ACHN (cell line): ENCODE measurements around the gene PRR30.
"Not testable (repeated sequence)": the region's sequence is repeated elsewhere in the genome, so short reads cannot be mapped to it uniquely, and the experiment has no call there.

Experiments
- DNase-seq: peaks from one replicate; pipeline ENCODE4 v3.0.0-alpha.2; 2015
- in situ Hi-C: cut with HindIII; loops from 2 replicates; pipeline ENCODE4 v1.10.0; 2017; ENCODE audit warnings: low sequenced_read_pairs, low pct_ligation_motif_present, low pct_unique_long_range_greater_than_20kb

Gene PRR30

DNA sequence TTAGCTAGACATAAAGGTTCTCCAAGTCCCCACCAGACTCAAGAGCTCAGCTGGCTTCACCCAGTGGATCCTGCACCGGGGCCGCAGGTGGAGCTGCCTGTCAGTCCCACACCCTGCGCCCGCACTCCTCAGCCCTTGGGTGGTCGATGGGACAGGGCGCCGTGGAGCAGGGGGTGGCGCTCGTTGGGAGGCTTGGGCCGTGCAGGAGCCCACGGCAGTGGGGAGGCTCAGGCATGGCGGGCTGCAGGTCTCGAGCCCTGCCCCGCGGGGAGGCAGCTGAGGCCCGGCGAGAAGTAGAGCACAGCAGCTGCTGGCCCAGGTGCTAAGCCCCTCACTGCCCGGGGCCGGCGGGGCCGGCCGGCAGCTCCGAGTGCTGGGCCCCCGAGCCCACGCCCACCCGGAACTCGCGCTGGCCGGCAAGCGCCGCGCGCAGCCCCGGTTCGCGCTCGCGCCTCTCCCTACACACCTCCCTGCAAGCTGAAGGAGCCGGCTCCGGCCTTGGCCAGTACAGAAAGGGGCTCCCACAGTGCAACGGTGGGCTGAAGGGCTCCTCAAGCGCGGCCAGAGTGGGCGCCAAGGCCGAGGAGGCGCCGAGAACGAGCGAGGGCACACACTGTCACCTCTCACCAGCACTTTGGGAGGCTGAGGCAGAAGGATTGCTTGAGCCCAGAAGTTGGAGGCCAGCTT is 27.7 kb downstream of the PRR30 start:
- in situ Hi-C loops, DNase-seq: not testable (repeated sequence)

GRCh38 chr2:27110603-27111352 is 28.4 kb downstream of the PRR30 start:
- in situ Hi-C loops = not testable (repeated sequence)

GRCh38 chr2:27109083-27109482 is 30.1 kb downstream of the PRR30 start:
- DNase-seq = no peak
- in situ Hi-C loops = no loop called here

More at GRCh38 chr2:27110603-27111352, 28.4 kb downstream of the PRR30 start:
- DNase-seq = not testable (repeated sequence)

DNA sequence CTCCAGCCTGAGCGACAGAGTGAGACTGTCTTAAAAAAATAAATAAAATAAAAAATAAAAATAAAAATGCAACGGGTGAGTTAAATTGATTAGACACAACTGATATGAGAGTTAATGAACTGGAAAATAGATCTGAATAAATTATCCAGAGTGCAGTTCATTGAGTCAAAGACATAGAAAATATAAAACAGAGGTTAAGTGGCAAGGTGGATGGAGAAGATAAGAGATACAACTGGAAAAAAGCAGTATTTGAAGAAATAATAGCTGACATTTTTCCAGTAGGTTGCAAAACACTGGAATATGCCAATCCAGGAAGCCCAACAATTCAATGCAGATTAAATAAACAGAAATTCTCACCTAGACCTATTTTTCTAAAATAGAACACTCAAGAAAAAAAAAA is 31.0 kb downstream of the PRR30 start:
- in situ Hi-C loops = no loop called here
- no peak for DNase-seq

DNA sequence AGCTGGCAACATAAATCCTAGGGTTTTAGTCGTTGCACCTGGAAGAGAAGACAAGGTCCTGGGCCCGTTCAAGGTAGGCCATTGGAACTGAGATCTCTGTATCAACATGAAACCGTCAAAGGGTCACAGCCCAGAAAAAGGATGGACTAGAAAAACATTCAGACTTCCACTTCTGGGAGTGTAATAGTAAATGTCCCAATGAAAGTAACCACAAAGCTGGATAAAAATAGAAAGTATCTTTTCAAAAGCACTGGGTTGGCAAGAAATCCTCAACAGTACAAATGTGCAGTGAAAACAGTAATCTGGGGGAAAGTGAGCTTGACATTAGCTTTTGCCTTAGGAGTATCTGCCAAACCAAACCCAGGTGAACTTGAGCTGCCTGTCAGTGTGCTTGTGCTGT is 33.2 kb downstream of the PRR30 start:
- in situ Hi-C loops = no loop called here
- DNase-seq = no peak

GRCh38 chr2:27102329-27102728 is 36.9 kb downstream of the PRR30 start:
- in situ Hi-C loops = no loop called here
- DNase-seq = no peak

DNA sequence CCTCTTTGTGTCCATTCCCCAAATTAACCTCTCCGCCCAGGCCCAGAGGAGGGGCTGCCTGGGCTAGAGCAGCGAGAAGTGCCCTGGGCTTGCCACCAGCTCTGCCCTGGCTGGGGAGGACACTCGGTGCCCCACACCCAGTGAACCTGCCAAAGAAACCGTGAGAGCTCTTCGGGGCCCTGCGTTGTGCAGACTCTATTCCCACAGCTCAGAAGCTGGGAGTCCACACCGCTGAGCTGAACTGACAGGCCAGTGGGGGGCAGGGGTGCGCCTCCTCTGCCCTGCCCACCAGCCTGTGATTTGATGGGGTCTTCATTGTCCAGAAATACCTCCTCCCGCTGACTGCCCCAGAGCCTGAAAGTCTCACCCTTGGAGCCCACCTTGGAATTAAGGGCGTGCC is 39.2 kb downstream of the PRR30 start:
- in situ Hi-C loops = no loop called here
- DNase-seq = no peak

GRCh38 chr2:27099334-27099955 is 39.8 kb downstream of the PRR30 start:
- in situ Hi-C loops = no loop called here

GRCh38 chr2:27097341-27097740 is 41.9 kb downstream of the PRR30 start:
- DNase-seq = no peak
- in situ Hi-C loops = no loop called here

More at GRCh38 chr2:27099334-27099955, 39.8 kb downstream of the PRR30 start:
- DNase-seq = no peak

DNA sequence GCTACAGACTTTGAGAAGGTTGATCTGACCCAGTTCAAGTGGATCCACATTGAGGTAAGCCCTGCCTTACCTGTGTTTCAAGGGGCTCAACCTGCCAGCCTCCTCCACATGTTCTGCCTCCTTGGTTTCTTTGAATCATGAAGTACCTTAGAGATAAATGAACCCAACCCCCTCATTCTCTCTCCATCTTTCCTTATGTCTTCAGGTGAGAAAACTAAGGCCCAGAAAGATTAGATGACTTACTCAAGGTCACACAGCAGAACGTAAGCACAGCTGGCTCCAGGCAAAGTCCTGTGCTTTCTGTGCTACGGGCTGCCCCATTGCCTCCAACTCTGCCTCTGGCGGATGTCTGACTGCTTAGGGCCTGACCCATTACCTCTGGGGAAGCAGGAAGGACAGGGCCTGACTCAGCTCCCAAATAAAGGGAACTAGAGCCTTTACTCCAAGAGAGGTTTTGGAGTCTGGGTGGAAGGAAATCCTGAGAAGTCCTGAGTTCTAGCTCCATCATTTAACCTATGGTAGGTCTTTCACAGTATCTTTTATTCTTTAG is 42.4 kb downstream of the PRR30 start:
- in situ Hi-C loops = no loop called here
- DNase-seq = no peak

DNA sequence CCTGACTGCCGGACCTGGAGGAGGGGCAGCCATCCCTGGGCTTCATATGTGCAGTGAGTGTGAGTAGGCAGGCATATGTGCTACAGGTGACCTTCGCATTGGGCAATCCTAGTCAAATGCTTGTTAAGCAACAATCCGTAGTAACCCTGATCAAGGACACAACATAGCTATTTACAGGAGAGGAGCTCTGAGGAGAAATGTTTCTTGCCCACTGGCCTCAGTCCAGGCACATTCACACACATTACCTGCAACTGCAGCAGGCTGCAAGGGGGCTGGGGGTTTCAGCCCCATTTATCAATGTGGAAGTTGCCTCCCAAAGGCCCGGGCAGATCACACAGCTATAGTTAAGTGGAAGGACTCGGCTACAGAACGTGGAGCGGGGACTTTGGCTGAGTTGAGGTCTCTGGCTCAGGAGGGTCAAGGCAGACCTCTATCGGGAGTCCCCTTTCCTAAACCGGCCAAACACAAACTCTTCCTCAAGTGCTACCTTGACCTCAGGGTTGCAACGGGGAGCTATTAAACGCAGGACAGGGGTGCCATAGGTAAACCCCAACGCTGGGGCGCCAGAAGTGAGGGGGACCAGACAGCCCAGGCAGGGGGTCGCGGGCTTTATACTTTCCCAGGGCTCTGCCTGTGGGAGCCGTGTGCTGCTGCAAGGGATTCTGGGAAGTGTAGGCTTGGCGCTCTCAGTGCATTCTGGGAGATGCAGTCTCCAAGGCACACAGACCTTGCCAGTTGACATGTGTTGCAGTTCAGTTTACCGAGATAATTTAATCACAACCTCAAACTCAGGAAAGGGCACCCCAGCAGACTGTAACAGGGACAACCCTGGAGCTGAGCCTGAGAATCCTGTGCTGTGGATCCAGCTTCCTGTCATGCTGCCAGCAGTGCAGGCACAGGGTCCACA is 43.2 kb downstream of the PRR30 start:
- no peak for DNase-seq
- in situ Hi-C loops = no loop called here

DNA sequence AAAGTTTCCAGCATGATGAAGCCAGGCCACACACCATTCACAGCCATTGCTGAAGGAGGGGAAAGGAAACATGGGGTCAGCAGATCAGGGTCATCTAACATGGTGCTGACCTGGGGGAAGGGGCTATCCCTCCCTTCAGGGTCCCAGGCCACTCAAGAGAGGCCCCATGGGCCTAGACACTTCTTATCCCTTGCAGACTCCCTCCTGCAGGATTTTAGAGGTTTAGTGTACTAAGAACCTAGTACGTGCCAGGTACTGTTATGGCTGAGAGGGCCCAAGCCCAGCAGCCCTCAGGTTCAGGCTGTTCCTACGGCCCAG is 43.8 kb downstream of the PRR30 start:
- no peak for DNase-seq
- in situ Hi-C loops = no loop called here

DNA sequence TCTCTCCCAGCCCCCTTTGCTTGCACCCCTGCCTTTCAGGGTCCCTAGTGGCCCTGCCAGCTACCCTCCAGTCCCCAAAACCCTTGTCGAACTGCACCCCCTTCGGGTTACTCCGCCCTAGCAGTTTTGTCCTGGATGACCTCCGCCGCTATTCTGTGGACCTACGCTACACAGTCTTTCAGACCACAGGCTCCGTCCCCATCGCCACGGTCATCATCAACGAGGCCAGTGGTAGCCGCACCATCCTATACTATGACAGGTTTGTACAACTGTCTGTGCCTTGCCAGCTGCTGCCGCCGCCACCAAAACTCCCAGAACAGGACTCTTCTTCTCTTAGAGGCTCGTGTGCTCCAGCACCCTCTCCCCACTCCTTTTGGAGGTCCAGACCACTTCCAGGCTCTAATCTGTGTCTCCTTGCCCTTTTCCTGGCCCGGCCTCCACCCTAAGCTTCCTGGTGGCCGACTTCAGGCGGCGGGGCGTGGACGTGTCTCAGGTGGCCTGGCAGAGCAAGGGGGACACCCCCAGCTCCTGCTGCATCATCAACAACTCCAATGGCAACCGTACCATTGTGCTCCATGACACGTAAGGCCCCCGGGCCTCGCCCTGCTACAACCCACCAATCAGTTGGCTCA is 44.7 kb downstream of the PRR30 start:
- DNase-seq = no peak
- in situ Hi-C loops = no loop called here

GRCh38 chr2:27093430-27094352 is 45.5 kb downstream of the PRR30 start:
- in situ Hi-C loops = no loop called here

DNA sequence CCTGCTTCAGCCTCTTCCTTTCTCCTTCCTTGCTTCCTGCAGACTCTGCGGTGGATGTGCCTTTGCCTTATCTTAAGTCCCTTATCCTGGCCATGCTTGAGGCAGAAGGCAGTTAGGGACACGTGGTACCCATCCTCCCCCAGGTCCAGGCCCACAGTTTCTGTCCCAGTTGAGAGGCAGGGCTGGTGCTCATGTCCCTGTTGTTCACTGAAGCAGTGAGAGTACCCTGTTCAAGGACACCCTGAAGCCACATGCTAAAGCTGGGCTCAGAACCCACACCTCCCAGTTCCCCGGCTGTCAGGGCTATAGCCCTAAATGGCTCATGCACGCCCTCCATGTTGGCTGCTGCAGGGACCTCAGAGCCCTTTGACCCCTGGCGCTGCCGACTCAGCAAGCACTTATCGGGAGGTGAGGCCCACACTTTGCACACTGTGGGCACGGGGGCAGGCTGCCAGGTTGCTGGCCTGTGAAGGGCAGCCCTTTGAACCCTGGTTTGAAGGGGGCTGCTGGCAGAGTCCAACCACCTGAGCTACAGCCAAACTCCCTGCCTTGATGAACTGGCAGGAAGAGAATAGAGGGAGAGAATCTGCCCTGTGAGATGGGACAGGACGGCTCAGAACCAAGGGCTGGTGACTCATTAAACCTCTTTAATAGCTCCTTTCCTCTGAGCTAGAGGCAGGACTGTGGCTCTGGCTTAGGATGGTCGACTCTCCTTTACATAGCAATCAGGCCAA is 46.3 kb downstream of the PRR30 start:
- DNase-seq = peak; percentile 60
- in situ Hi-C loops = no loop called here

More at GRCh38 chr2:27093430-27094352, 45.5 kb downstream of the PRR30 start:
- no peak for DNase-seq
